Naive B cell (primary cell): ENCODE results near the gene EDARADD. TPM values are rescaled to one million over a fixed set of nuclear protein-coding genes. Genes with fewer than 3 reads are reported as not detected.
A peak's percentile ranks its signal among the peaks of the same experiment; 100 is the strongest.
"Not testable (repeated sequence)": the region's sequence is repeated elsewhere in the genome, so short reads cannot be mapped to it uniquely, and the experiment has no call there.

ENCODE experiments used
- ATAC-seq, 2 donors: fragments of 150-1000 bp; cut with Tn5 transposase; 2 replicates each; pipeline ENCODE4 v1.10.0; 2021; ENCODE audit warnings: low read depth in 2 of 2, mild to moderate bottlenecking in 2 of 2, moderate library complexity in 2 of 2
- DNase-seq: peaks from one replicate; pipeline ENCODE4 v3.0.0; 2022
- H3K27ac Mint-ChIP-seq, 6 donors: one replicate each; pipeline ENCODE4 v1.8.0; 2020 to 2022; ENCODE audit warnings: mild to moderate bottlenecking in 6 of 6, mixed read lengths in 6 of 6, moderate library complexity in 5 of 6, inconsistent platforms in 2 of 6
- H3K27me3 Mint-ChIP-seq, 3 donors: one replicate each; pipeline ENCODE4 v1.8.0; 2021 to 2022; ENCODE audit warnings: mixed read lengths in 3 of 3, mild to moderate bottlenecking in 1 of 3
- H3K36me3 Mint-ChIP-seq, 2 donors: one replicate each; pipeline ENCODE4 v1.8.0; 2020 to 2022; ENCODE audit warnings: mixed read lengths in 2 of 2, inconsistent platforms in 1 of 2, mild to moderate bottlenecking in 1 of 2
- H3K4me1 Mint-ChIP-seq, 3 donors: one replicate each; pipeline ENCODE4 v1.8.0; 2020 to 2022; ENCODE audit warnings: mixed read lengths in 3 of 3, inconsistent platforms in 1 of 3, mild to moderate bottlenecking in 1 of 3, moderate library complexity in 1 of 3
- H3K4me3 Mint-ChIP-seq, 8 donors: one replicate each; pipeline ENCODE4 v1.8.0; 2020 to 2022; ENCODE audit warnings: mild to moderate bottlenecking in 8 of 8, mixed read lengths in 8 of 8, moderate library complexity in 8 of 8, inconsistent platforms in 2 of 8
- H3K9me3 Mint-ChIP-seq, 7 donors: one replicate each; pipeline ENCODE4 v1.8.0; 2020 to 2022; ENCODE audit warnings: mixed read lengths in 7 of 7, mild to moderate bottlenecking in 5 of 7, inconsistent platforms in 2 of 7, moderate library complexity in 1 of 7
- polyA plus RNA-seq, 6 donors: library from polyadenylated mRNA; unstranded; fragments of 300-500 nt; fragmentation: Illumina TruSeq; gene quantifications; one replicate each; pipeline ENCODE4 v1.2.3, GENCODE V29; 2021; ENCODE audit warnings: low read depth in 6 of 6

The EDARADD gene
- polyA plus RNA-seq, 6 donors from 2014 or later, result not detected

- no peaks in the 10 kb centered on the region for H3K9me3 Mint-ChIP-seq
- H3K27me3 Mint-ChIP-seq, result peaks cover 8 to 23% (median 16%) of the 10 kb centered on the region in 3 donors
- ATAC-seq, result no peak
- H3K4me3 Mint-ChIP-seq, result no peak overlapping the region
- peak overlapping the region in 1 of 6 donors; percentile 57 for H3K27ac Mint-ChIP-seq
- no peak for DNase-seq
- peaks cover 0 to 5% (median 0%) of the 10 kb centered on the region in 3 donors for H3K4me1 Mint-ChIP-seq
- H3K36me3 Mint-ChIP-seq, result no peaks in the 10 kb centered on the region
Observed at GRCh38 chr1:236486356-236487002, 92.4 kb downstream of the EDARADD start.

- H3K4me3 Mint-ChIP-seq, ATAC-seq, H3K36me3 Mint-ChIP-seq, DNase-seq, H3K27ac Mint-ChIP-seq, H3K4me1 Mint-ChIP-seq, H3K9me3 Mint-ChIP-seq: not testable (repeated sequence)
- H3K27me3 Mint-ChIP-seq, result peaks cover 24 to 39% (median 26%) of the 10 kb centered on the region in 3 donors
Observed at GRCh38 chr1:236489161-236489560, 95.1 kb downstream of the EDARADD start.

GRCh38 chr1:236489710-236490377 is 95.8 kb downstream of the EDARADD start:
- DNase-seq (peak; percentile 24), ATAC-seq (peak; percentile 38 to 49)
- H3K9me3 Mint-ChIP-seq, result no peaks in the 10 kb centered on the region
- H3K36me3 Mint-ChIP-seq, result no peaks in the 10 kb centered on the region
- H3K4me1 Mint-ChIP-seq, result peaks cover 0 to 5% (median 0%) of the 10 kb centered on the region in 3 donors
- H3K27me3 Mint-ChIP-seq, result peaks cover 24 to 46% (median 33%) of the 10 kb centered on the region in 3 donors
- no peak overlapping the region for H3K27ac Mint-ChIP-seq
- H3K4me3 Mint-ChIP-seq, result no peak overlapping the region

GRCh38 chr1:236491469-236492136 is 97.5 kb downstream of the EDARADD start:
- DNase-seq, result no peak
- Mint-ChIP-seq H3K36me3 (no peaks in the 10 kb centered on the region), H3K9me3 (no peaks in the 10 kb centered on the region), H3K4me3 (no peak overlapping the region), H3K4me1 (peaks cover 0 to 8% (median 0%) of the 10 kb centered on the region in 3 donors), H3K27ac (peak overlapping the region in 1 of 6 donors; percentile 39), H3K27me3 (peaks cover 24 to 60% (median 48%) of the 10 kb centered on the region in 3 donors)
- no peak for ATAC-seq

GRCh38 chr1:236492378-236492777 is 98.3 kb downstream of the EDARADD start:
- Mint-ChIP-seq H3K9me3 (no peaks in the 10 kb centered on the region), H3K4me1 (peaks cover 0 to 8% (median 0%) of the 10 kb centered on the region in 3 donors), H3K27me3 (peaks cover 26 to 61% (median 55%) of the 10 kb centered on the region in 3 donors), H3K27ac (no peak overlapping the region), H3K4me3 (no peak overlapping the region), H3K36me3 (no peaks in the 10 kb centered on the region)
- ATAC-seq (no peak), DNase-seq (no peak)

GRCh38 chr1:236494082-236494481 is 100.0 kb downstream of the EDARADD start:
- no peaks in the 10 kb centered on the region for H3K36me3 Mint-ChIP-seq
- H3K27me3 Mint-ChIP-seq, result peaks cover 30 to 69% (median 55%) of the 10 kb centered on the region in 3 donors
- no peak for ATAC-seq
- H3K4me1 Mint-ChIP-seq, result peaks cover 0 to 8% (median 0%) of the 10 kb centered on the region in 3 donors
- no peak for DNase-seq
- no peak overlapping the region for H3K4me3 Mint-ChIP-seq
- no peaks in the 10 kb centered on the region for H3K9me3 Mint-ChIP-seq
- H3K27ac Mint-ChIP-seq, result no peak overlapping the region

- H3K36me3 Mint-ChIP-seq, result no peaks in the 10 kb centered on the region
- H3K4me3 Mint-ChIP-seq, result no peak overlapping the region
- no peak overlapping the region for H3K27ac Mint-ChIP-seq
- H3K4me1 Mint-ChIP-seq, result peaks cover 0 to 8% (median 0%) of the 10 kb centered on the region in 3 donors
- DNase-seq, result no peak
- peaks cover 27 to 65% (median 52%) of the 10 kb centered on the region in 3 donors for H3K27me3 Mint-ChIP-seq
- no peak for ATAC-seq
- H3K9me3 Mint-ChIP-seq, result no peaks in the 10 kb centered on the region
Observed at GRCh38 chr1:236494586-236495466, 100.7 kb downstream of the EDARADD start.

- Mint-ChIP-seq H3K36me3 (no peaks in the 10 kb centered on the region), H3K27me3 (peaks cover 24 to 62% (median 48%) of the 10 kb centered on the region in 3 donors), H3K4me3 (no peak overlapping the region), H3K9me3 (no peaks in the 10 kb centered on the region), H3K4me1 (peaks cover 0 to 8% (median 0%) of the 10 kb centered on the region in 3 donors), H3K27ac (no peak overlapping the region)
- ATAC-seq (no peak), DNase-seq (no peak)
Observed at GRCh38 chr1:236495467-236496112, 101.5 kb downstream of the EDARADD start.

GRCh38 chr1:236497908-236498307 is 103.8 kb downstream of the EDARADD start:
- ATAC-seq, result no peak
- H3K27ac Mint-ChIP-seq, result no peak overlapping the region
- H3K9me3 Mint-ChIP-seq, result no peaks in the 10 kb centered on the region
- peaks cover 6 to 8% (median 7%) of the 10 kb centered on the region in 3 donors for H3K4me1 Mint-ChIP-seq
- no peaks in the 10 kb centered on the region for H3K36me3 Mint-ChIP-seq
- no peak overlapping the region for H3K4me3 Mint-ChIP-seq
- no peak for DNase-seq
- peaks cover 10 to 39% (median 39%) of the 10 kb centered on the region in 3 donors for H3K27me3 Mint-ChIP-seq

- no peaks in the 10 kb centered on the region for H3K36me3 Mint-ChIP-seq
- H3K27ac Mint-ChIP-seq, result no peak overlapping the region
- H3K27me3 Mint-ChIP-seq, result peaks cover 6 to 21% (median 14%) of the 10 kb centered on the region in 3 donors
- peaks cover 0 to 2% (median 0%) of the 10 kb centered on the region in 7 donors for H3K9me3 Mint-ChIP-seq
- ATAC-seq (no peak), DNase-seq (no peak)
- H3K4me3 Mint-ChIP-seq, result peak overlapping the region in 1 of 8 donors; percentile 2
- peaks cover 11 to 13% (median 12%) of the 10 kb centered on the region in 3 donors for H3K4me1 Mint-ChIP-seq
Observed at GRCh38 chr1:236501093-236501492, 107.0 kb downstream of the EDARADD start.

- Mint-ChIP-seq H3K4me3 (peak overlapping the region in 6 of 8 donors; percentile 30 to 80 (median 46)), H3K36me3 (no peaks in the 10 kb centered on the region), H3K27me3 (peaks cover 3 to 9% (median 6%) of the 10 kb centered on the region in 3 donors), H3K9me3 (peaks cover 0 to 2% (median 0%) of the 10 kb centered on the region in 7 donors), H3K4me1 (peaks cover 10 to 13% (median 12%) of the 10 kb centered on the region in 3 donors), H3K27ac (peak overlapping the region in 2 of 6 donors; percentile 80 to 92)
- no peak for DNase-seq
- no peak for ATAC-seq
Observed at GRCh38 chr1:236502579-236502971, 108.5 kb downstream of the EDARADD start.

GRCh38 chr1:236502972-236503639 is 109.0 kb downstream of the EDARADD start:
- no peak for ATAC-seq
- H3K4me1 Mint-ChIP-seq, result peaks cover 10 to 13% (median 12%) of the 10 kb centered on the region in 3 donors
- peaks cover 0 to 2% (median 0%) of the 10 kb centered on the region in 7 donors for H3K9me3 Mint-ChIP-seq
- H3K27me3 Mint-ChIP-seq, result peaks cover 0 to 9% (median under 1%) of the 10 kb centered on the region in 3 donors
- peak overlapping the region in 6 of 8 donors; percentile 30 to 80 (median 51) for H3K4me3 Mint-ChIP-seq
- peak overlapping the region in 3 of 6 donors; percentile 20 to 92 (median 80) for H3K27ac Mint-ChIP-seq
- peak; percentile 7 for DNase-seq
- no peaks in the 10 kb centered on the region for H3K36me3 Mint-ChIP-seq
